GM12872 (cell line): ENCODE results near the gene ASTN2.

Experiments used
- TF ChIP-seq, protein P1 (sequence below): IDR thresholded peaks from 3 replicates; pipeline ENCODE4 v1.5.1; 2011; ENCODE audit warnings: low read depth, mild to moderate bottlenecking, low read length, moderate library complexity; ENCODE audit not compliant: insufficient read depth

Gene ASTN2

DNA sequence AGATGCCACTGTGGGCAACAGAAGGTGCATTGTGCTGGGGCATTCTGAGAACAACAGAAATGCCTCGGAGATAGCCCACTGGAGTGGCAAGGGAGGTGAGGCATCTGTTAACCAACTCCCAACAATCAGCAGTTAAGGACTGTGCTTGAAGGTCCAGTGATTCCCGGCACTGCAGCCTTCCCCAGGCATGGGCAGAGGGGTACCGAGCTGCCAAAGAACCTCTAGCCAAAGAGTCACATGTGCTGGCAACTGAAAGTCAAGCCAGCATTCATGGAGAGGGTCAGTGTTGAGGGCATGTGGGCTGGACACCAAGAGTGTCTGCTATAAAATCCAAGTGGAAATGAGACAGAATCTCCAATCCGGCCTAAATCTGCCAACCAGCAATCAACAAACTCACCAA lies 149.6 kb downstream of the ASTN2 start:
- TF ChIP-seq, protein P1, sequence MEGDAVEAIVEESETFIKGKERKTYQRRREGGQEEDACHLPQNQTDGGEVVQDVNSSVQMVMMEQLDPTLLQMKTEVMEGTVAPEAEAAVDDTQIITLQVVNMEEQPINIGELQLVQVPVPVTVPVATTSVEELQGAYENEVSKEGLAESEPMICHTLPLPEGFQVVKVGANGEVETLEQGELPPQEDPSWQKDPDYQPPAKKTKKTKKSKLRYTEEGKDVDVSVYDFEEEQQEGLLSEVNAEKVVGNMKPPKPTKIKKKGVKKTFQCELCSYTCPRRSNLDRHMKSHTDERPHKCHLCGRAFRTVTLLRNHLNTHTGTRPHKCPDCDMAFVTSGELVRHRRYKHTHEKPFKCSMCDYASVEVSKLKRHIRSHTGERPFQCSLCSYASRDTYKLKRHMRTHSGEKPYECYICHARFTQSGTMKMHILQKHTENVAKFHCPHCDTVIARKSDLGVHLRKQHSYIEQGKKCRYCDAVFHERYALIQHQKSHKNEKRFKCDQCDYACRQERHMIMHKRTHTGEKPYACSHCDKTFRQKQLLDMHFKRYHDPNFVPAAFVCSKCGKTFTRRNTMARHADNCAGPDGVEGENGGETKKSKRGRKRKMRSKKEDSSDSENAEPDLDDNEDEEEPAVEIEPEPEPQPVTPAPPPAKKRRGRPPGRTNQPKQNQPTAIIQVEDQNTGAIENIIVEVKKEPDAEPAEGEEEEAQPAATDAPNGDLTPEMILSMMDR = no peak

- TF ChIP-seq, protein P1 = no peak
Observed at GRCh38 chr9:117258184-117258866, 156.5 kb downstream of the ASTN2 start.

- TF ChIP-seq, protein P1 = no peak
Observed at GRCh38 chr9:117253261-117253660, 161.6 kb downstream of the ASTN2 start.

GRCh38 chr9:117250610-117251215 lies 164.1 kb downstream of the ASTN2 start:
- TF ChIP-seq, protein P1 = no peak

- TF ChIP-seq, protein P1 = no peak
Observed at GRCh38 chr9:117249799-117250198, 165.1 kb downstream of the ASTN2 start.

DNA sequence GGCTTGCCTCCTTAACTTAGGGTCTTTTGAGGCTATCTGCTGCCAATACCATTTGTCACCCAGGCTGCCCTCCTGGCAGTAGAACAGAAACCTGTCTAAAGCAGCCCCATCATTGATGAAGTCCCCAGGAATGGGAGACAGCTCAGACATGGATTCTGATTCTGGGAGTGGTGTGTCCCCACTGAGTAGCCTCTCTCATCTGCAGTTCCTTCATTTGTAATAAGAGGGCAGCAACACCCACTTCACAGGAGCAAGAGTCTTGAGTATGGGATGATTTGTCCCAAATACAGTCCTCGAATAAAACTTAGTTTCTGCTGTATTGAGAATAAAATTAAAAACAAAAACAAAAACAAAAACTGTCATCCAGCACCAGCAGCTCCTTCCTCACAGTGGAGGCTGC lies 167.6 kb downstream of the ASTN2 start:
- TF ChIP-seq, protein P1 = peak; percentile 40; the same call in 1 of the 3 replicates

DNA sequence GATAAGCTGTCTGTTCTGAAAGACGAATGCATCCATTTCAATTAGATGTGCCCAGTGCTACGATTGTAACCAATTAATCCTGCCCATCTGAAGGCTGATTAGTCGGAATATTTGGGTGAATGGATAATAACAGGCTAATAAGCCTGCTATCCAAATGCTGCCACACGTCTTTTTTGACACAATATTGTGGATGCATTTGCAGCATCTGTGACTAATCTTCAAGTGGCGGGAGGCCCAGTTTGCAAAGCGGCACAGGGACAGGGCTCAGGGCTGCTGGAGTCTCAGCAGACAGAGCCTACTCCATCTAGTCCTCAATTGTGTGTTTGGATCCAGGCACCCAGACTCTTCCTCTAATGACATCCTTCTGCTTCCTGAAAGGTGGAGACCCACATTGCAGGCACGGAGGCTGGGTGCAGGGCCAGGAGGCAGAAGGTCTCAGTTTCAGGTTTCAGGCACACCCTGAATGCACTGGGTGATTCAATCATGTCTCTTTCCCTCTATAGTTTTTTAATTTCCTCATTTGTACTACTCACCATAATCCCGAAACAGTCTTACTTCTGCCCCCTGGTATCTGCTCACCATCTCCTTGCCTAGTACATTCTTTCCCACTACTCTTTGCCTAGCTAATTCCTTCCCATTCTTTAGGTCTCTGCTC lies 169.6 kb downstream of the ASTN2 start:
- TF ChIP-seq, protein P1 = no peak
